Panc1 (cell line): Measurements from ENCODE around the gene IREB2. TPM values are rescaled to one million over a fixed set of nuclear protein-coding genes. Genes with fewer than 3 reads are reported as not detected.

ENCODE experiments used
- ATAC-seq: fragments of 200-7000 bp; cut with Tn5 transposase; 2 replicates; pipeline ENCODE4 v1.9.1; 2020; ENCODE audit warnings: mild to moderate bottlenecking, moderate library complexity
- BruUV-seq: library from RNA; stranded (reverse); fragments of 400-500 nt; replicated peaks from 2 replicates; lab custom pipeline; 2021; lab: Mats Ljungman, UMichigan
- CTCF ChIA-PET: fragments of 300-600 bp; sonication (Branson Sonifier 250); formaldehyde crosslinking; loops from one replicate; lab custom pipeline; 2022; ENCODE audit warnings: antibody characterized with exemption; lab: Charles Lee
- POLR2A ChIA-PET: fragments of 300-600 bp; sonication (Branson Sonifier 250); formaldehyde crosslinking; loops from one replicate; lab custom pipeline; 2022; ENCODE audit warnings: antibody characterized with exemption; lab: Charles Lee
- DNase-seq: peaks from one replicate; pipeline ENCODE4 v3.0.0-alpha.2; 2010; ENCODE audit warnings: low read depth, low spot score
- H3K27ac ChIP-seq: 2 replicates; pipeline ENCODE4 v1.5.1; 2011; ENCODE audit warnings: mild to moderate bottlenecking, low read length, inconsistent platforms
- H3K27me3 ChIP-seq: fragments of 200-500 bp; sonication (Bioruptor generic); 2 replicates; pipeline ENCODE4 v1.6.0; 2014; ENCODE audit warnings: low read length, inconsistent platforms; ENCODE audit not compliant: control insufficient read depth, insufficient read depth
- H3K36me3 ChIP-seq: fragments of 200-500 bp; sonication (Bioruptor generic); 2 replicates; pipeline ENCODE4 v1.5.1; 2014; ENCODE audit warnings: inconsistent platforms, mild to moderate bottlenecking, low read length, moderate library complexity; ENCODE audit not compliant: control insufficient read depth, insufficient read depth
- H3K4me1 ChIP-seq: 2 replicates; pipeline ENCODE4 v1.5.1; 2011; ENCODE audit warnings: inconsistent platforms, mild to moderate bottlenecking, low read length, moderate library complexity; ENCODE audit not compliant: control insufficient read depth, insufficient read depth
- H3K4me3 ChIP-seq, 2 experiments: 2 replicates each; pipeline ENCODE4 v1.5.1; 2011 to 2012; ENCODE audit warnings: low read depth in 2 of 2, low read length in 2 of 2, mild to moderate bottlenecking in 2 of 2, inconsistent platforms in 1 of 2, moderate library complexity in 1 of 2
- H3K9me3 ChIP-seq: fragments of 200-500 bp; sonication (Bioruptor generic); 2 replicates; pipeline ENCODE4 v1.5.1; 2014; ENCODE audit warnings: low read depth, mild to moderate bottlenecking, inconsistent platforms, low read length, moderate library complexity; ENCODE audit not compliant: control insufficient read depth, insufficient read depth
- POLR2AphosphoS5 ChIP-seq: IDR thresholded peaks from 2 replicates; pipeline ENCODE4 v1.6.1; 2012; ENCODE audit warnings: mild to moderate bottlenecking, low read depth, low read length, moderate library complexity
- SIN3A ChIP-seq: IDR thresholded peaks from 2 replicates; pipeline ENCODE4 v1.6.1; 2012; ENCODE audit warnings: low read depth, mild to moderate bottlenecking, low read length, moderate library complexity, borderline replicate concordance; ENCODE audit not compliant: insufficient read depth
- TCF7L2 ChIP-seq: IDR thresholded peaks from 2 replicates; pipeline ENCODE4 v1.6.1; 2011; ENCODE audit warnings: mild to moderate bottlenecking, low read depth, low read length, inconsistent platforms
- in situ Hi-C: cut with HindIII; loops from 2 replicates; pipeline ENCODE4 v1.10.0; 2016; ENCODE audit warnings: low sequenced_read_pairs, low pct_unique_long_range_greater_than_20kb
- intact Hi-C: fragments of 100-400 bp; cut with micrococcal nuclease; formaldehyde crosslinking; loops from one replicate; pipeline ENCODE4 v1.10.0; 2022; ENCODE audit not compliant: unreplicated experiment
- total RNA-seq: library from RNA; stranded (reverse); gene quantifications from one replicate; pipeline ENCODE4 v1.2.1, GENCODE V29; 2021; ENCODE audit not compliant: unreplicated experiment
- TF ChIP-seq, protein P1 (sequence below): fragments of 450-650 bp; IDR thresholded peaks from 2 replicates; pipeline ENCODE4 v1.5.1; 2017; ENCODE audit warnings: mild to moderate bottlenecking
- TF ChIP-seq, protein P2 (sequence below), 2 experiments: IDR thresholded peaks; 2 replicates each; pipeline ENCODE4 v1.6.1; 2011 to 2012; ENCODE audit warnings: low read depth in 2 of 2, control low read depth in 1 of 2, low read length in 1 of 2, mild to moderate bottlenecking in 1 of 2, moderate library complexity in 1 of 2; ENCODE audit not compliant: insufficient read depth in 1 of 2

Gene IREB2
- total RNA-seq, 1 experiment from 2014 or later, result 71.7 TPM

DNA sequence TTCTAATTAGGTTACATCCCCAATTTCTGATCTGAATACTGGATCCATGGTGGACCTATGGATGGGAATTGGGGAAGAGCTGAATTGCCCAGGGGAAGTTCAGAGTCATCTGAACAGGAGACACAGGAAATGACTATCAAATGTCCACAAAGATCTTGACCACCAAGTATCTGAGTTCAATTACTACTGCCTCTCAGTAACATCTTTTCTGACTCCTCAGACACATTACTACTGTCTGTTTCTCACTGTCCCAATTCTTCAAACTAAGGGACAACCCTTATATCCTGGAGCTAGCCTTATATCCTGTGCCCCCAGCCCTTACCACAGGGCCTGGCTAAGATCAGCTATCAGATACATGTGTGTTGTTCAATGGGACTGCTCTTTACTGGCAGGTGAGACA is 10.1 kb upstream of the IREB2 start:
- Histone ChIP-seq H3K27me3 (peaks cover 5% of the 10 kb centered on the region; the same call in 1 of the 2 replicates), H3K27ac (0 out of 2 replicates have a peak overlapping the region, but pooled peaks have one; percentile 11), H3K4me3 (no peak overlapping the region), H3K36me3 (no peaks in the 10 kb centered on the region), H3K9me3 (no peaks in the 10 kb centered on the region), H3K4me1 (no peaks in the 10 kb centered on the region)
- TF ChIP-seq SIN3A (no peak), TCF7L2 (no peak), POLR2AphosphoS5 (no peak)
- TF ChIP-seq, protein P1, sequence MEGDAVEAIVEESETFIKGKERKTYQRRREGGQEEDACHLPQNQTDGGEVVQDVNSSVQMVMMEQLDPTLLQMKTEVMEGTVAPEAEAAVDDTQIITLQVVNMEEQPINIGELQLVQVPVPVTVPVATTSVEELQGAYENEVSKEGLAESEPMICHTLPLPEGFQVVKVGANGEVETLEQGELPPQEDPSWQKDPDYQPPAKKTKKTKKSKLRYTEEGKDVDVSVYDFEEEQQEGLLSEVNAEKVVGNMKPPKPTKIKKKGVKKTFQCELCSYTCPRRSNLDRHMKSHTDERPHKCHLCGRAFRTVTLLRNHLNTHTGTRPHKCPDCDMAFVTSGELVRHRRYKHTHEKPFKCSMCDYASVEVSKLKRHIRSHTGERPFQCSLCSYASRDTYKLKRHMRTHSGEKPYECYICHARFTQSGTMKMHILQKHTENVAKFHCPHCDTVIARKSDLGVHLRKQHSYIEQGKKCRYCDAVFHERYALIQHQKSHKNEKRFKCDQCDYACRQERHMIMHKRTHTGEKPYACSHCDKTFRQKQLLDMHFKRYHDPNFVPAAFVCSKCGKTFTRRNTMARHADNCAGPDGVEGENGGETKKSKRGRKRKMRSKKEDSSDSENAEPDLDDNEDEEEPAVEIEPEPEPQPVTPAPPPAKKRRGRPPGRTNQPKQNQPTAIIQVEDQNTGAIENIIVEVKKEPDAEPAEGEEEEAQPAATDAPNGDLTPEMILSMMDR, result no peak
- TF ChIP-seq, protein P2, sequence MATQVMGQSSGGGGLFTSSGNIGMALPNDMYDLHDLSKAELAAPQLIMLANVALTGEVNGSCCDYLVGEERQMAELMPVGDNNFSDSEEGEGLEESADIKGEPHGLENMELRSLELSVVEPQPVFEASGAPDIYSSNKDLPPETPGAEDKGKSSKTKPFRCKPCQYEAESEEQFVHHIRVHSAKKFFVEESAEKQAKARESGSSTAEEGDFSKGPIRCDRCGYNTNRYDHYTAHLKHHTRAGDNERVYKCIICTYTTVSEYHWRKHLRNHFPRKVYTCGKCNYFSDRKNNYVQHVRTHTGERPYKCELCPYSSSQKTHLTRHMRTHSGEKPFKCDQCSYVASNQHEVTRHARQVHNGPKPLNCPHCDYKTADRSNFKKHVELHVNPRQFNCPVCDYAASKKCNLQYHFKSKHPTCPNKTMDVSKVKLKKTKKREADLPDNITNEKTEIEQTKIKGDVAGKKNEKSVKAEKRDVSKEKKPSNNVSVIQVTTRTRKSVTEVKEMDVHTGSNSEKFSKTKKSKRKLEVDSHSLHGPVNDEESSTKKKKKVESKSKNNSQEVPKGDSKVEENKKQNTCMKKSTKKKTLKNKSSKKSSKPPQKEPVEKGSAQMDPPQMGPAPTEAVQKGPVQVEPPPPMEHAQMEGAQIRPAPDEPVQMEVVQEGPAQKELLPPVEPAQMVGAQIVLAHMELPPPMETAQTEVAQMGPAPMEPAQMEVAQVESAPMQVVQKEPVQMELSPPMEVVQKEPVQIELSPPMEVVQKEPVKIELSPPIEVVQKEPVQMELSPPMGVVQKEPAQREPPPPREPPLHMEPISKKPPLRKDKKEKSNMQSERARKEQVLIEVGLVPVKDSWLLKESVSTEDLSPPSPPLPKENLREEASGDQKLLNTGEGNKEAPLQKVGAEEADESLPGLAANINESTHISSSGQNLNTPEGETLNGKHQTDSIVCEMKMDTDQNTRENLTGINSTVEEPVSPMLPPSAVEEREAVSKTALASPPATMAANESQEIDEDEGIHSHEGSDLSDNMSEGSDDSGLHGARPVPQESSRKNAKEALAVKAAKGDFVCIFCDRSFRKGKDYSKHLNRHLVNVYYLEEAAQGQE (IDR thresholded peaks at IDR 0.05; ENCODE audit: insufficient read depth in 1 of 2, low read depth in 2 of 2, low read length in 1 of 2), result no peak
- in situ Hi-C loops, result no loop called here
- DNase-seq (no peak), ATAC-seq (no peak)
- no TSS peak for BruUV-seq
- intact Hi-C loops, result no loop called here
- POLR2A ChIA-PET, result no interaction called here
- CTCF ChIA-PET, result no interaction called here

DNA sequence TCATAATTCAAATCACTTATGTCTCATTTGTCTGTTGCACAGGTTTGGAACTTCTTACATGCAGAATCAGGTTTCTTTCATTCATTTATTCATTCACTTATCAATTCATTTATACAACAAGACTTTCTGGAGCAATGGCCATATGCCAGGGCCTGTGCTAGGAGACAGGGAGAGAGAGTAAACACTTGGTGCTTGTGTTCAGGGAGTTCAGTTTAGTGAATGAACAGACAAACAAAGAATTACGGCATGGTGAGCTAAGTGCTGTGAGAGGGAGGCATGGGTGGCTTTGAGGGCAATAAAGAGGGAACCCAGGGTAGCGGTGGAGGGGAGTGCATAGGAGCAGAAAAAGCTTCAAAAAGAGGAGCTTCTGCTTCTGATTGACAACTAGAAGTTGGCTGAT is 8.5 kb upstream of the IREB2 start:
- no peaks in the 10 kb centered on the region for H3K9me3 ChIP-seq
- ChIA-PET CTCF (no interaction called here), POLR2A (interaction anchor here (1.3 kb wide), 1 partner anchor 8 kb away, joined by 4 read pairs; the partner anchor contains the start of gene IREB2)
- H3K27me3 ChIP-seq, result peaks cover 3% of the 10 kb centered on the region; the same call in 1 of the 2 replicates
- no peaks in the 10 kb centered on the region for H3K36me3 ChIP-seq
- H3K4me1 ChIP-seq, result no peaks in the 10 kb centered on the region
- TF ChIP-seq POLR2AphosphoS5 (no peak), SIN3A (no peak), TCF7L2 (no peak)
- TF ChIP-seq, protein P2 (IDR thresholded peaks at IDR 0.05; ENCODE audit: insufficient read depth in 1 of 2, low read depth in 2 of 2, low read length in 1 of 2), result no peak
- TF ChIP-seq, protein P1, result no peak
- no TSS peak for BruUV-seq
- in situ Hi-C loops (no loop called here), intact Hi-C loops (no loop called here)
- ATAC-seq (no peak), DNase-seq (no peak)
- no peak overlapping the region for H3K27ac ChIP-seq
- H3K4me3 ChIP-seq, result no peak overlapping the region
